ENCODE results near the gene MRPS5.

GRCh38 chr2:95055262-95055661, 66.3 kb downstream of the MRPS5 start:
- no peak for TF ChIP-seq POLR2AphosphoS5 (IDR thresholded peaks at IDR 0.05)
- no peak for TF ChIP-seq CTCF (IDR thresholded peaks at IDR 0.05)
- TF ChIP-seq POLR2A (IDR thresholded peaks at IDR 0.05): no peak
- TF ChIP-seq EP300 (IDR thresholded peaks at IDR 0.05): no peak

Measured in suprapubic skin (tissue), 4 donors.